NCI-H128 (cell line): ENCODE measurements around the gene FAM236A.
"Not testable (repeated sequence)": the region's sequence is repeated elsewhere in the genome, so short reads cannot be mapped to it uniquely, and the experiment has no call there.

Experiments used
- DNase-seq: peaks from one replicate; lab custom pipeline; 2025; ENCODE audit not compliant: unreplicated experiment; lab: John Stamatoyannopoulos, UW

Gene FAM236A

GRCh38 chrX:72937906-72938305, at the start of gene FAM236A:
TSS of gene FAM236A (plus strand) at chrX:72938206. CDS start at chrX:72938263, 57 bp downstream.
- not testable (repeated sequence) for DNase-seq

- not testable (repeated sequence) for DNase-seq
Observed at GRCh38 chrX:72889740-72890139, 48.3 kb upstream of the FAM236A start.

DNA sequence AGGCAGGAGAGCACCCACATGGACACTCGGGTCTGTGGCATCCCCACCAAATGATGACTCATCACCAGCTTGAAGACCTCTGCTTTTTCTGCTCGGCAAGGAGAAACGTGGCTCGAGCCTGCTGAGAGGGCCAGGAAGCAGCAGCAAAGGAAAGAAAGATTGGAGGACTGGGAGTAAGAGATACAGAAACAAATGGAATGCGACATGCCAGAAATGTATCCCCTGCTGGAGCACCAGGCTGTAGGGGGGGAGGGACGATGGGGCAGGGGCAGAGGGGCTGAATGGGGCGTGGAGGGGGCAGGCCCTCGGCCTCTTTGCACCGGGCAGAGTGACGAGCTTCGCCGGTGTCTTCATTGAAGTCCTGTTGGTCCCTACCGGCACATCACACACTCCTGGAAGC, 25.7 kb upstream of the FAM236A start, which contains the start of gene FAM236C:
FAM236C (plus strand) TSS at position 301 of the 400 bp plus-strand sequence. CDS start 100 bp downstream, outside the sequence.
- not testable (repeated sequence) for DNase-seq

DNA sequence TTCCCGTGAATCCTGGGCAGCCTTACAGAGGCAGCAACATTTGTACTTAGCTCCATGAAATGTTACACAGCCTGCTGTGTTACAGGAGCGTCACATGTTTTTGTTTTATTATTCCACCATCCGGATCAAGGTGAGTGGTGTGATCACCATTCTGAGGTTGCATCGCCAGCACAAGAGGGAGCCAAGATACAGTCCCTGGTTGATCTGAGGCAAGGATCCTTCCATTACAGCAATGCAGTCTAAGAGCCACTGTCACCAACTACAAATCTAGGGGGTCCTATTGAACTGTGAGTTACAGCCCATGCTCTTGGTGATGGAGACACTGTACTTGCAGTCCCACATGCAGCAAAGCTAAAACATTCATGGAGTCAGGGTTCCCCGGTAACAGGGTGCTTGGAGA, 21.9 kb upstream of the FAM236A start:
- not testable (repeated sequence) for DNase-seq

- DNase-seq, result not testable (repeated sequence)
Observed at GRCh38 chrX:72932283-72932682, 5.7 kb upstream of the FAM236A start.

DNA sequence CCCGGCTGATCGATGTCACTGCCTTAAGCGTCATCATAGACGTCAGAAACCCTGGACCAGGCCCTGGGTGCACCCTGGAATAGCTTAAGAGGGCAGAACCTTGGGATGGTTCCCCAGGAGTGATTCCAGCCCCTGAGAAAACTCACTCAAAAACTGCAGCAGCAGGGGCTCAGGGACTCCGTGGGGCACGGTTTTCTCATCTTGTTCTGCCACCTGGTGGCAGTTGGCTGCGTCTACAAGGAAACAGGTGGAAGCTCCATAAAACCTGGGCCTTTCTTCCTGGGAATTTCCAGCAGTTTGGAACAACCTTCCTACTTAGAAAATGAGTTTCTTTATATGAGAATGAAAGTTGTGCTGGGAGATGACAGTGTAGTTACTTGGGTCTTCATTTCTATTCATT, 1.6 kb upstream of the FAM236A start:
- DNase-seq, result not testable (repeated sequence)

- DNase-seq, result not testable (repeated sequence)
Observed at GRCh38 chrX:72936882-72937455, 1.0 kb upstream of the FAM236A start.

DNA sequence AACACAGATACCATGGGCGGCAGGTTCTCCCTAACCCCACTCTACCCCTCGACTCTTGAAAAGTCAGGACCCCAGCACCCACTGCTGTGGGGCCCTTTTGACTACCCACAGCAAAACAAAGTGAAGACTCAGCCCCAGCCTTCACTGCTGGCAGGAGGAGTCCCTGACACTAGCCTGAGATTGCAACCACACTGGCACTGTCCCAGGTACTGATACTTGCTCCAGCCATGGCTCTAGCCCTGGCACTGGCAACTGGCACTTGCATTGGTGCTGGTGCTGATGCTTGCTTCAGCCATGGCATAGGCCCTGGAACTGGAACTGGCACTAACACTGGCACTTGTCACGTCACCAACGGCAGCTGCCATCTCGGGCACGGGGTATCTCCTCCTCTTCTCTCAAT, 4.3 kb downstream of the FAM236A start:
- DNase-seq, result not testable (repeated sequence)

GRCh38 chrX:72943035-72943818, 5.2 kb downstream of the FAM236A start:
- not testable (repeated sequence) for DNase-seq

GRCh38 chrX:72943819-72944169, 5.8 kb downstream of the FAM236A start, which contains the start of gene DMRTC1:
TSS of gene DMRTC1 (minus strand) at chrX:72943837. CDS start at chrX:72875694, 68,143 bp downstream.
- DNase-seq, result not testable (repeated sequence)

GRCh38 chrX:72959971-72960370, 22.0 kb downstream of the FAM236A start:
- DNase-seq, result not testable (repeated sequence)

- DNase-seq, result not testable (repeated sequence)
Observed at GRCh38 chrX:72971859-72972258, 33.9 kb downstream of the FAM236A start.

GRCh38 chrX:72974885-72975284, 36.9 kb downstream of the FAM236A start:
- not testable (repeated sequence) for DNase-seq

- not testable (repeated sequence) for DNase-seq
Observed at GRCh38 chrX:72980894-72981469, 43.0 kb downstream of the FAM236A start.
